GM12878 (cell line): ENCODE data around the gene PRR14L. TPM values are rescaled to one million over a fixed set of nuclear protein-coding genes. Genes with fewer than 3 reads are reported as not detected.

Experiments used
- CHD4 ChIP-seq: fragments of 200-600 bp; sonication (generic); IDR thresholded peaks from 2 replicates; pipeline ENCODE4 v1.6.1; 2016; ENCODE audit warnings: mild to moderate bottlenecking
- HDAC6 ChIP-seq: fragments of 200-600 bp; sonication (generic); IDR thresholded peaks from one replicate; pipeline ENCODE4 v1.8.0; 2017; ENCODE audit warnings: antibody characterized with exemption; ENCODE audit not compliant: unreplicated experiment
- POLR2AphosphoS2 ChIP-seq: IDR thresholded peaks from 2 replicates; pipeline ENCODE4 v1.6.1; 2011; ENCODE audit warnings: low read depth, mild to moderate bottlenecking, low read length, improper control_type of control experiment, moderate library complexity
- SIN3A ChIP-seq: IDR thresholded peaks from 2 replicates; pipeline ENCODE4 v1.6.1; 2012; ENCODE audit warnings: low read depth, low read length, improper control_type of control experiment
- TCF12 ChIP-seq: IDR thresholded peaks from 2 replicates; pipeline ENCODE4 v1.6.1; 2011; ENCODE audit warnings: low read depth, mild to moderate bottlenecking, low read length
- TCF7 ChIP-seq: IDR thresholded peaks from 2 replicates; pipeline ENCODE4 v1.6.1; 2014; ENCODE audit warnings: antibody characterized with exemption, borderline replicate concordance
- polyA plus RNA-seq, 11 experiments: library from polyadenylated mRNA; depleted of rRNA in 4 of 11; unstranded in 6 of 11; stranded (reverse) in 5 of 11; fragments of >200 nt; fragmentation: Nextera tagmentation in 4 of 11; fragmentation: Illumina TruSeq in 1 of 11; extraction: Ambion mirVana in 4 of 11; extraction: Trizol in 1 of 11; gene quantifications; 1 replicate in 1 of 11; 2 replicates in 10 of 11; pipeline versions ENCODE4 v1.2.1 to v1.2.3, GENCODE V29; 2011 to 2016; ENCODE audit warnings: inconsistent platforms in 2 of 11, missing spikeins in 2 of 11, low read depth in 1 of 11
- total RNA-seq, 4 experiments: library from RNA; depleted of rRNA in 3 of 4; stranded (reverse); fragments of >200 nt in 3 of 4; fragmentation: Illumina TruSeq in 1 of 4; extraction: Trizol in 1 of 4; gene quantifications; 2 replicates each; pipeline versions ENCODE4 v1.2.1 to v1.2.3, GENCODE V29; 2013 to 2021
- TF ChIP-seq, protein P1 (sequence below): IDR thresholded peaks from 2 replicates; pipeline ENCODE4 v1.6.1; 2012; ENCODE audit warnings: mild to moderate bottlenecking, low read depth, low read length
- TF ChIP-seq, protein P2 (sequence below): fragments of 450-650 bp; IDR thresholded peaks from 2 replicates; pipeline ENCODE4 v1.6.1; 2016; ENCODE audit warnings: mild to moderate bottlenecking

PRR14L gene
- total and polyA plus RNA-seq, 10 of the 15 experiments (the other 5 are each of a cell fraction or from before 2014, with no cell fraction given): 4.2 to 49.0 (median 21.4) TPM

DNA sequence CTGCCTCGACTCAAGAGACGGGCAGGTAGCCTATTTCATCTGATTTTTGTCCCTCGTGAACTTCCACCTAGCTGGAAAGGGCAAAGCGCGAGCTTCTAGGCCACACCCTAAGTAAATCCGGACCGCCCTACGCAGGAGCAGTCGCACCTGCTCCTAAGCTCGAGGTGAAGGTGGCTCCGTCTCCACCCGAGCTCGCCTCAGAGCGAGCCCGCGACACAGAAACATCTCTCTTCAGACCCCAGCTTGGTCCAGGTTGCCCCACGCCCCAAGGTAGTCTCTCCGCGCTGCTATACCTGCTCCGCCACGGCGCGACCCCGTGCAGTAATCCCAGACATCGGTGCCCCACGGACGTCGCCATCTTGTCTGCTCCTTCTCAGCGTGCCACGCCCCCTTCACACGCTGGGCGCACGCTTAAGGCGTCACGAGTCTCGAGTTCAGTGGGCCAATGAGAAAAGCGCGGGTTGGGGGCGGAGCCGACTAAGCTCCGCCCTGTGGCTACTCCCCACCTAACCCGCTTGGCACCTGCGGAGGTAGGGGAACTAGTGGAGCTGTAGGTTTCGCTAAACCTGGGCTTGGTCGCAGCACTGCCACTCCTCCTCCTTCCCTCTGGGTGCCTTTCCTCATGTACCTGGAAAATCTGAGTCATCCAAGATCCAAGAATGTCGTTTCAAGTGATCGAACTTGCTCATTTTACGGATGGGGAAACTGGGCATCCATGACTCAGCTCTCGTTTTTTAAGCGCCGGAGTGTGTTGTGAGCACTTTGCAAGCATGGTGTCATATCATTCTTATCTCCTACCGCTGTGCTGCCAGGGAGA lies 87.9 kb downstream of the PRR14L start, which contains the start of gene PISD (continued):
- TF ChIP-seq, protein P1, sequence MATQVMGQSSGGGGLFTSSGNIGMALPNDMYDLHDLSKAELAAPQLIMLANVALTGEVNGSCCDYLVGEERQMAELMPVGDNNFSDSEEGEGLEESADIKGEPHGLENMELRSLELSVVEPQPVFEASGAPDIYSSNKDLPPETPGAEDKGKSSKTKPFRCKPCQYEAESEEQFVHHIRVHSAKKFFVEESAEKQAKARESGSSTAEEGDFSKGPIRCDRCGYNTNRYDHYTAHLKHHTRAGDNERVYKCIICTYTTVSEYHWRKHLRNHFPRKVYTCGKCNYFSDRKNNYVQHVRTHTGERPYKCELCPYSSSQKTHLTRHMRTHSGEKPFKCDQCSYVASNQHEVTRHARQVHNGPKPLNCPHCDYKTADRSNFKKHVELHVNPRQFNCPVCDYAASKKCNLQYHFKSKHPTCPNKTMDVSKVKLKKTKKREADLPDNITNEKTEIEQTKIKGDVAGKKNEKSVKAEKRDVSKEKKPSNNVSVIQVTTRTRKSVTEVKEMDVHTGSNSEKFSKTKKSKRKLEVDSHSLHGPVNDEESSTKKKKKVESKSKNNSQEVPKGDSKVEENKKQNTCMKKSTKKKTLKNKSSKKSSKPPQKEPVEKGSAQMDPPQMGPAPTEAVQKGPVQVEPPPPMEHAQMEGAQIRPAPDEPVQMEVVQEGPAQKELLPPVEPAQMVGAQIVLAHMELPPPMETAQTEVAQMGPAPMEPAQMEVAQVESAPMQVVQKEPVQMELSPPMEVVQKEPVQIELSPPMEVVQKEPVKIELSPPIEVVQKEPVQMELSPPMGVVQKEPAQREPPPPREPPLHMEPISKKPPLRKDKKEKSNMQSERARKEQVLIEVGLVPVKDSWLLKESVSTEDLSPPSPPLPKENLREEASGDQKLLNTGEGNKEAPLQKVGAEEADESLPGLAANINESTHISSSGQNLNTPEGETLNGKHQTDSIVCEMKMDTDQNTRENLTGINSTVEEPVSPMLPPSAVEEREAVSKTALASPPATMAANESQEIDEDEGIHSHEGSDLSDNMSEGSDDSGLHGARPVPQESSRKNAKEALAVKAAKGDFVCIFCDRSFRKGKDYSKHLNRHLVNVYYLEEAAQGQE: no peak
- TF ChIP-seq TCF12 (no peak; the same call in 1 of the 2 replicates), TCF7 (no peak), HDAC6 (no peak), POLR2AphosphoS2 (peak; percentile 64; the same call in 1 of the 2 replicates), CHD4 (no peak), SIN3A (peak; percentile 90)
- TF ChIP-seq, protein P2, sequence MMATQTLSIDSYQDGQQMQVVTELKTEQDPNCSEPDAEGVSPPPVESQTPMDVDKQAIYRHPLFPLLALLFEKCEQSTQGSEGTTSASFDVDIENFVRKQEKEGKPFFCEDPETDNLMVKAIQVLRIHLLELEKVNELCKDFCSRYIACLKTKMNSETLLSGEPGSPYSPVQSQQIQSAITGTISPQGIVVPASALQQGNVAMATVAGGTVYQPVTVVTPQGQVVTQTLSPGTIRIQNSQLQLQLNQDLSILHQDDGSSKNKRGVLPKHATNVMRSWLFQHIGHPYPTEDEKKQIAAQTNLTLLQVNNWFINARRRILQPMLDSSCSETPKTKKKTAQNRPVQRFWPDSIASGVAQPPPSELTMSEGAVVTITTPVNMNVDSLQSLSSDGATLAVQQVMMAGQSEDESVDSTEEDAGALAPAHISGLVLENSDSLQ: no peak; the same call in 1 of the 2 replicates
